Breast epithelium (tissue), 4 donors: Measurements from ENCODE around the gene LRP1. TPM values are rescaled to one million over a fixed set of nuclear protein-coding genes. Genes with fewer than 3 reads are reported as not detected.

Experiments used
- DNase-seq, 2 donors: peaks; one replicate each; pipeline ENCODE4 v3.0.0-alpha.2; 2019; ENCODE audit warnings: low spot score in 2 of 2
- H3K27ac ChIP-seq, 2 donors: fragments of 200-600 bp; sonication (generic) in 1 of 2; one replicate each; pipeline ENCODE4 v1.5.1; 2016 to 2019; ENCODE audit warnings: mild to moderate bottlenecking in 1 of 2
- H3K27me3 ChIP-seq, 2 donors: fragments of 200-600 bp; sonication (generic) in 1 of 2; one replicate each; pipeline versions ENCODE4 v1.5.1 to v1.6.0; 2017 to 2019; ENCODE audit warnings: control low read depth in 1 of 2, mild to moderate bottlenecking in 1 of 2
- H3K36me3 ChIP-seq: fragments of 200-600 bp; one replicate; pipeline ENCODE4 v1.5.1; 2019
- H3K4me1 ChIP-seq, 2 donors: fragments of 200-600 bp; sonication (generic); one replicate each; pipeline ENCODE4 v1.5.1; 2016 to 2019; ENCODE audit warnings: control low read depth in 1 of 2
- H3K4me3 ChIP-seq, 3 donors: fragments of 200-600 bp; sonication (generic); 1 replicate in 2 of 3; 2 replicates in 1 of 3; pipeline ENCODE4 v1.5.1; 2016 to 2019; ENCODE audit warnings: mild to moderate bottlenecking in 3 of 3, moderate library complexity in 2 of 3
- H3K9me3 ChIP-seq, 2 donors: fragments of 200-600 bp; sonication (generic) in 1 of 2; one replicate each; pipeline ENCODE4 v1.5.1; 2016 to 2019; ENCODE audit warnings: control low read depth in 1 of 2
- CTCF ChIP-seq, 3 donors: fragments of 450-650 bp; IDR thresholded peaks; one replicate each; pipeline ENCODE4 v1.5.1; 2016 to 2017; ENCODE audit warnings: antibody characterized with exemption in 3 of 3, mild to moderate bottlenecking in 3 of 3, moderate library complexity in 3 of 3
- POLR2A ChIP-seq: fragments of 450-650 bp; IDR thresholded peaks from one replicate; pipeline ENCODE4 v1.6.1; 2016; ENCODE audit warnings: antibody characterized with exemption, mild to moderate bottlenecking, moderate library complexity
- POLR2AphosphoS5 ChIP-seq, 3 donors: sonication (generic); formaldehyde crosslinking; IDR thresholded peaks; one replicate each; pipeline ENCODE4 v1.6.1; 2017; ENCODE audit warnings: antibody characterized with exemption in 3 of 3
- intact Hi-C: fragments of 100-400 bp; cut with DNase I; formaldehyde crosslinking; loops from one replicate; pipeline ENCODE4 v1.15.1; 2023; ENCODE audit warnings: low total_unique reads
- total RNA-seq, 3 donors: library from RNA; depleted of rRNA; stranded (reverse); fragments of >200 nt; gene quantifications; one replicate each; pipeline ENCODE4 v1.1.0, GENCODE V29; 2016

LRP1 gene
- total RNA-seq, 3 donors from 2014 or later: 102 to 894 (median 240) TPM

- Histone ChIP-seq H3K27ac (no peak overlapping the region), H3K4me3 (no peak overlapping the region), H3K27me3 (peaks cover 12 to 86% of the 10 kb centered on the region in 2 donors), H3K9me3 (no peaks in the 10 kb centered on the region), H3K4me1 (peaks cover 7 to 8% of the 10 kb centered on the region in 2 donors), H3K36me3 (no peaks in the 10 kb centered on the region)
- no peak for DNase-seq
- TF ChIP-seq CTCF (IDR thresholded peaks at IDR 0.05) (no peak), POLR2A (no peak), POLR2AphosphoS5 (IDR thresholded peaks at IDR 0.05) (no peak)
- intact Hi-C loops: no loop called here
Observed at GRCh38 chr12:57219993-57220754, 91.9 kb downstream of the LRP1 start.

- Histone ChIP-seq H3K27me3 (peaks cover 12 to 87% of the 10 kb centered on the region in 2 donors), H3K27ac (no peak overlapping the region)
- intact Hi-C loops: no loop called here
Observed at GRCh38 chr12:57220770-57221168, 92.5 kb downstream of the LRP1 start.

GRCh38 chr12:57221169-57221917, 93.1 kb downstream of the LRP1 start:
- H3K27me3 ChIP-seq: peaks cover 10 to 89% of the 10 kb centered on the region in 2 donors
- no peak for DNase-seq
- TF ChIP-seq CTCF (IDR thresholded peaks at IDR 0.05) (no peak), POLR2A (no peak), POLR2AphosphoS5 (IDR thresholded peaks at IDR 0.05) (no peak)

More at GRCh38 chr12:57220770-57221168, 92.5 kb downstream of the LRP1 start:
- Histone ChIP-seq H3K9me3 (no peaks in the 10 kb centered on the region), H3K36me3 (no peaks in the 10 kb centered on the region), H3K4me1 (peaks cover 7 to 8% of the 10 kb centered on the region in 2 donors), H3K4me3 (no peak overlapping the region)
- DNase-seq: no peak
- TF ChIP-seq POLR2AphosphoS5 (IDR thresholded peaks at IDR 0.05) (no peak), CTCF (IDR thresholded peaks at IDR 0.05) (no peak)

GRCh38 chr12:57222286-57223190, 94.3 kb downstream of the LRP1 start:
- DNase-seq: no peak
- H3K4me3 ChIP-seq: no peak overlapping the region
- no peak overlapping the region for H3K27ac ChIP-seq
- H3K27me3 ChIP-seq: peaks cover 9 to 93% of the 10 kb centered on the region in 2 donors
- peaks cover 0 to 1% of the 10 kb centered on the region in 2 donors for H3K4me1 ChIP-seq
- no peaks in the 10 kb centered on the region for H3K36me3 ChIP-seq
- intact Hi-C loops: no loop called here
- H3K9me3 ChIP-seq: no peaks in the 10 kb centered on the region
- TF ChIP-seq POLR2A: no peak
- TF ChIP-seq POLR2AphosphoS5 (IDR thresholded peaks at IDR 0.05): no peak
- no peak for TF ChIP-seq CTCF (IDR thresholded peaks at IDR 0.05)

More at GRCh38 chr12:57221169-57221917, 93.1 kb downstream of the LRP1 start:
- Histone ChIP-seq H3K4me1 (peaks cover 4 to 8% of the 10 kb centered on the region in 2 donors), H3K27ac (no peak overlapping the region), H3K9me3 (no peaks in the 10 kb centered on the region), H3K36me3 (no peaks in the 10 kb centered on the region), H3K4me3 (no peak overlapping the region)
- intact Hi-C loops: no loop called here
